Measurements from ENCODE around the gene KHSRP. TPM values are rescaled to one million over a fixed set of nuclear protein-coding genes. Genes with fewer than 3 reads are reported as not detected.
"Not testable (repeated sequence)": the region's sequence is repeated elsewhere in the genome, so short reads cannot be mapped to it uniquely, and the experiment has no call there.

The KHSRP gene
- total RNA-seq, 1 donor from 2014 or later = 241 TPM

DNA sequence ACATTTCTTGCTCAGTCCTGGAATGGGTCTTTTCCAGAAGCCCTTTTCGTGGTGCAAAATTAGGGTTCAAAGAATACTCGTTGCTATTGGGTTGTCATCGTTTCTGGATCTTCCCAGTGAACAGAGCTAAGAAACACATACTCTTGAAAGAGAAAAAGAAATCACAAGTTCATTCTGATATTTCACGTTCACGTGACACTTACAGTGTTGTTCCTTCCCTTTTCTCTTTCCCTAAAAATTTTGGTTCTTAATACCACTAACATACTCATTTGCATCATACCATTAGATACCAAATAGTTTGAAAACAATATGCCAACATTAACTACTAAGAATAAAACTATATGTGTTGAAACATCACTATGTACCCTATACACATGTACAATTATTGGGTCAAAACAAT, 18.2 kb downstream of the KHSRP start:
- DNase-seq (ENCODE audit: extremely low spot score, unreplicated experiment) = no peak
- Mint-ChIP-seq H3K27me3 (ENCODE audit: unreplicated experiment) (no peaks in the 10 kb centered on the region), H3K4me1 (ENCODE audit: unreplicated experiment) (no peaks in the 10 kb centered on the region), H3K36me3 (ENCODE audit: unreplicated experiment) (no peaks in the 10 kb centered on the region), H3K27ac (ENCODE audit: unreplicated experiment) (no peak overlapping the region), H3K4me3 (ENCODE audit: unreplicated experiment) (no peak overlapping the region), H3K9me3 (ENCODE audit: unreplicated experiment) (no peaks in the 10 kb centered on the region)
- TF ChIP-seq, protein P1, sequence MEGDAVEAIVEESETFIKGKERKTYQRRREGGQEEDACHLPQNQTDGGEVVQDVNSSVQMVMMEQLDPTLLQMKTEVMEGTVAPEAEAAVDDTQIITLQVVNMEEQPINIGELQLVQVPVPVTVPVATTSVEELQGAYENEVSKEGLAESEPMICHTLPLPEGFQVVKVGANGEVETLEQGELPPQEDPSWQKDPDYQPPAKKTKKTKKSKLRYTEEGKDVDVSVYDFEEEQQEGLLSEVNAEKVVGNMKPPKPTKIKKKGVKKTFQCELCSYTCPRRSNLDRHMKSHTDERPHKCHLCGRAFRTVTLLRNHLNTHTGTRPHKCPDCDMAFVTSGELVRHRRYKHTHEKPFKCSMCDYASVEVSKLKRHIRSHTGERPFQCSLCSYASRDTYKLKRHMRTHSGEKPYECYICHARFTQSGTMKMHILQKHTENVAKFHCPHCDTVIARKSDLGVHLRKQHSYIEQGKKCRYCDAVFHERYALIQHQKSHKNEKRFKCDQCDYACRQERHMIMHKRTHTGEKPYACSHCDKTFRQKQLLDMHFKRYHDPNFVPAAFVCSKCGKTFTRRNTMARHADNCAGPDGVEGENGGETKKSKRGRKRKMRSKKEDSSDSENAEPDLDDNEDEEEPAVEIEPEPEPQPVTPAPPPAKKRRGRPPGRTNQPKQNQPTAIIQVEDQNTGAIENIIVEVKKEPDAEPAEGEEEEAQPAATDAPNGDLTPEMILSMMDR (IDR thresholded peaks at IDR 0.05) = no peak

- Mint-ChIP-seq H3K36me3 (ENCODE audit: unreplicated experiment) (no peaks in the 10 kb centered on the region), H3K27ac (ENCODE audit: unreplicated experiment) (no peak overlapping the region), H3K9me3 (ENCODE audit: unreplicated experiment) (no peaks in the 10 kb centered on the region), H3K4me1 (ENCODE audit: unreplicated experiment) (no peaks in the 10 kb centered on the region), H3K4me3 (ENCODE audit: unreplicated experiment) (no peak overlapping the region), H3K27me3 (ENCODE audit: unreplicated experiment) (no peaks in the 10 kb centered on the region)
- TF ChIP-seq, protein P1 (IDR thresholded peaks at IDR 0.05) = no peak
- no peak for DNase-seq (ENCODE audit: extremely low spot score, unreplicated experiment)
Observed at GRCh38 chr19:6402837-6403608, 21.6 kb downstream of the KHSRP start.

GRCh38 chr19:6402058-6402457, 22.6 kb downstream of the KHSRP start:
- DNase-seq (ENCODE audit: extremely low spot score, unreplicated experiment) = no peak
- no peaks in the 10 kb centered on the region for H3K4me1 Mint-ChIP-seq (ENCODE audit: unreplicated experiment)
- no peaks in the 10 kb centered on the region for H3K9me3 Mint-ChIP-seq (ENCODE audit: unreplicated experiment)
- H3K27ac Mint-ChIP-seq (ENCODE audit: unreplicated experiment) = no peak overlapping the region
- H3K27me3 Mint-ChIP-seq (ENCODE audit: unreplicated experiment) = no peaks in the 10 kb centered on the region
- TF ChIP-seq, protein P1 (IDR thresholded peaks at IDR 0.05) = no peak
- H3K36me3 Mint-ChIP-seq (ENCODE audit: unreplicated experiment) = no peaks in the 10 kb centered on the region
- no peak overlapping the region for H3K4me3 Mint-ChIP-seq (ENCODE audit: unreplicated experiment)

DNA sequence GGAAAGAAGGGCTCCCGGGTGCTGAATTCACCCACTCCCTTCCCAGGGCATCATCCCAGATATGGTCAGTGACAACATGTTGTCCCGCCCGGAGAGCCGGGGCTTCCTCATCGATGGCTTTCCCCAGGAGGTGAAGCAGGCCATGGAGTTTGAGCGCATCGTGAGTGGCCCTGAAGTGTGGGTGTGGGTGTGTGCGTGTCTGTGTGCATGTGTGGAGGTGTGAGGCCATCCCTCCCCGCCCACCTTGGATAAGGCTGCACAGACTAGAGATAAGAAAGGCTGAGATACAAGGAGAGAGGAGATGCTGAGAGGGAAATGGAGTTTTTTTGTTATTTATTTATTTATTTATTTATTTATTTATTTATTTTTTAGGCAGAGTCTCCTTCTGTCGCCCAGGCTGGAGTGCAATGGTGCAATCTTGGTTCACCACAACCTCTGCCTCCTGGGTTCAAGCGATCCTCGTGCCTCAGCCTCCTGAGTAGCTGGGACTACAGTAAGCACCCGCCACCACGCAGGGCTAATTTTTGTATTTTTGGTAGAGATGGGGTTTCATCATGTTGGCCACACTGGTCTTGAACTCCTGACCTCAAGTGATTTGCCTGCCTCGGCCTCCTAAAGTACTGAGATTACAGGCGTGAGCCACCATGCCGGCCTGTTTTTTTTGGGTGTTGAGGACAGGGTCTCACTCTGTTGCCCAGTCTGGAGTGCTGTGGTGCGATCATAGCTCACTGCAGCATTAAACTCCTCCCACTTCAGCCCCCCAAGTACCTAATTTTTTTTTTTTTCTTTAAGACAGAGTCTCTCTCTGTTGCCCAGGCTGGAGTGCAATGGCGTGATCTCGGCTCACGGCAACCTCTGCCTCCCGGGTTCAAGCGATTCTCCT, 24.3 kb downstream of the KHSRP start:
- not testable (repeated sequence) for H3K4me3 Mint-ChIP-seq (ENCODE audit: unreplicated experiment); H3K27me3 Mint-ChIP-seq (ENCODE audit: unreplicated experiment); H3K4me1 Mint-ChIP-seq (ENCODE audit: unreplicated experiment); H3K36me3 Mint-ChIP-seq (ENCODE audit: unreplicated experiment); DNase-seq (ENCODE audit: extremely low spot score, unreplicated experiment); H3K9me3 Mint-ChIP-seq (ENCODE audit: unreplicated experiment); H3K27ac Mint-ChIP-seq (ENCODE audit: unreplicated experiment)

GRCh38 chr19:6396305-6396704, 28.3 kb downstream of the KHSRP start:
- no peak for DNase-seq (ENCODE audit: extremely low spot score, unreplicated experiment)
- Mint-ChIP-seq H3K4me3 (ENCODE audit: unreplicated experiment) (no peak overlapping the region), H3K36me3 (ENCODE audit: unreplicated experiment) (peaks cover 2% of the 10 kb centered on the region), H3K27ac (ENCODE audit: unreplicated experiment) (no peak overlapping the region), H3K4me1 (ENCODE audit: unreplicated experiment) (peaks cover 22% of the 10 kb centered on the region), H3K9me3 (ENCODE audit: unreplicated experiment) (no peaks in the 10 kb centered on the region), H3K27me3 (ENCODE audit: unreplicated experiment) (no peaks in the 10 kb centered on the region)
- TF ChIP-seq, protein P1 (IDR thresholded peaks at IDR 0.05) = no peak

All from osteocyte (in vitro differentiated cells).